B cell (primary cell): ENCODE data around the gene LRRC57.

ENCODE experiments used
- EZH2 ChIP-seq: IDR thresholded peaks from 2 replicates; pipeline ENCODE4 v1.6.1; 2012; ENCODE audit warnings: borderline replicate concordance, low read depth, mild to moderate bottlenecking, moderate library complexity, low read length; ENCODE audit not compliant: insufficient read depth, poor library complexity, severe bottlenecking
- TF ChIP-seq, protein P1 (sequence below): fragments of 200-600 bp; IDR thresholded peaks from one replicate; pipeline ENCODE4 v1.8.0; 2022; ENCODE audit warnings: antibody characterized with exemption, mild to moderate bottlenecking

DNA sequence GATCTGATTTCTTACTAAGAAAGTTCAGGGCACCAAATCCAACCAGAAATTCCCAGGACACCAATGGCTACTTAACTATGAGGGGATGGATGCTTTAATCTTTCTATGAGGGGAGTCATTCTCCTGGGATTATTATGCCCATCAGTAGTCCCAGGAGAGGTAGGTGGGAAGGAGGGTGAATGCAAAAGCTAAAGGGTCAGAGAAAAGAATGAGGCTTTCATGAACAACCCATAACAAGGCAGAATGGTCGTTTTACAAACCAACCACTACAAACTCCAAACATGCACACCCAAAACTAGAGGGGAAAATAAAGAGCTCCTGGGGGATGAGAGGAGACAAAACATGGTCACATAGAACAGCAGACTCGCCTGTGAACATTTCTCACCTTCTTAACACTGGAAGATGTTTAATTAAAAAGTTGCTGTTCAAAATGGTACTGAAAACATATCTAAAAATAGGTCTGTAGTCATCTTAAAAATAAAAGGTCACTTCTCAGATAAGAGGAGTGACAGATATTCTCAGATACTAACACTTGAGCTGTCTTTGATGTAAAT, 30.5 kb upstream of the LRRC57 start:
- TF ChIP-seq, protein P1, sequence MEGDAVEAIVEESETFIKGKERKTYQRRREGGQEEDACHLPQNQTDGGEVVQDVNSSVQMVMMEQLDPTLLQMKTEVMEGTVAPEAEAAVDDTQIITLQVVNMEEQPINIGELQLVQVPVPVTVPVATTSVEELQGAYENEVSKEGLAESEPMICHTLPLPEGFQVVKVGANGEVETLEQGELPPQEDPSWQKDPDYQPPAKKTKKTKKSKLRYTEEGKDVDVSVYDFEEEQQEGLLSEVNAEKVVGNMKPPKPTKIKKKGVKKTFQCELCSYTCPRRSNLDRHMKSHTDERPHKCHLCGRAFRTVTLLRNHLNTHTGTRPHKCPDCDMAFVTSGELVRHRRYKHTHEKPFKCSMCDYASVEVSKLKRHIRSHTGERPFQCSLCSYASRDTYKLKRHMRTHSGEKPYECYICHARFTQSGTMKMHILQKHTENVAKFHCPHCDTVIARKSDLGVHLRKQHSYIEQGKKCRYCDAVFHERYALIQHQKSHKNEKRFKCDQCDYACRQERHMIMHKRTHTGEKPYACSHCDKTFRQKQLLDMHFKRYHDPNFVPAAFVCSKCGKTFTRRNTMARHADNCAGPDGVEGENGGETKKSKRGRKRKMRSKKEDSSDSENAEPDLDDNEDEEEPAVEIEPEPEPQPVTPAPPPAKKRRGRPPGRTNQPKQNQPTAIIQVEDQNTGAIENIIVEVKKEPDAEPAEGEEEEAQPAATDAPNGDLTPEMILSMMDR, result no peak
- no peak for TF ChIP-seq EZH2
